22Rv1 (cell line): ENCODE data around the gene VANGL2.

Experiments
- ZFX ChIP-seq: fragments of 450-650 bp; IDR thresholded peaks from 2 replicates; pipeline ENCODE4 v1.6.1; 2017; ENCODE audit warnings: antibody characterized with exemption, borderline replicate concordance
- TF ChIP-seq, protein P1 (sequence below): fragments of 450-650 bp; IDR thresholded peaks from 2 replicates; pipeline ENCODE4 v1.5.1; 2017; ENCODE audit warnings: mild to moderate bottlenecking

DNA sequence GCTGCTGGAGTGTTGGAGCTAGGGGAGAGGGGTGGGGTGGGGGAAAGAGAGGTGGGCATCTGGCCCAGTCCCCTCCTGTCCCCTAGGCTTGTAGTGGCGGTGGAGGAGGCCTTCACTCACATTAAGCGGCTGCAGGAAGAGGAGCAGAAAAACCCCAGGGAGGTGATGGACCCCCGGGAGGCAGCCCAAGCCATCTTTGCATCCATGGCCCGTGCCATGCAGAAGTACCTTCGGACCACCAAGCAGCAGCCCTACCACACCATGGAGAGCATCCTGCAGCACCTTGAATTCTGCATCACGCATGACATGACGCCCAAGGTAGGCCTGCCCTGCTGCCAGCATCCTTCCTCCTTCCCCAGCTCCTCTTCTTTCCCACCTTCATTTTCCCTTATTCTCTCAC lies 23.6 kb downstream of the VANGL2 start:
- TF ChIP-seq, protein P1, sequence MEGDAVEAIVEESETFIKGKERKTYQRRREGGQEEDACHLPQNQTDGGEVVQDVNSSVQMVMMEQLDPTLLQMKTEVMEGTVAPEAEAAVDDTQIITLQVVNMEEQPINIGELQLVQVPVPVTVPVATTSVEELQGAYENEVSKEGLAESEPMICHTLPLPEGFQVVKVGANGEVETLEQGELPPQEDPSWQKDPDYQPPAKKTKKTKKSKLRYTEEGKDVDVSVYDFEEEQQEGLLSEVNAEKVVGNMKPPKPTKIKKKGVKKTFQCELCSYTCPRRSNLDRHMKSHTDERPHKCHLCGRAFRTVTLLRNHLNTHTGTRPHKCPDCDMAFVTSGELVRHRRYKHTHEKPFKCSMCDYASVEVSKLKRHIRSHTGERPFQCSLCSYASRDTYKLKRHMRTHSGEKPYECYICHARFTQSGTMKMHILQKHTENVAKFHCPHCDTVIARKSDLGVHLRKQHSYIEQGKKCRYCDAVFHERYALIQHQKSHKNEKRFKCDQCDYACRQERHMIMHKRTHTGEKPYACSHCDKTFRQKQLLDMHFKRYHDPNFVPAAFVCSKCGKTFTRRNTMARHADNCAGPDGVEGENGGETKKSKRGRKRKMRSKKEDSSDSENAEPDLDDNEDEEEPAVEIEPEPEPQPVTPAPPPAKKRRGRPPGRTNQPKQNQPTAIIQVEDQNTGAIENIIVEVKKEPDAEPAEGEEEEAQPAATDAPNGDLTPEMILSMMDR, result no peak
- no peak for TF ChIP-seq ZFX
